Uterus (tissue), 2 donors: Measurements from ENCODE around the gene NEURL1.

ENCODE experiments used
- CTCF ChIP-seq, 4 experiments: fragments of 200-600 bp in 2 of 4; fragments of 450-650 bp in 2 of 4; sonication (generic) in 2 of 4; IDR thresholded peaks; one replicate each; pipeline ENCODE4 v1.5.1; 2016 to 2019; ENCODE audit warnings: antibody characterized with exemption in 4 of 4, mild to moderate bottlenecking in 2 of 4, moderate library complexity in 1 of 4
- POLR2A ChIP-seq, 2 donors: fragments of 450-650 bp; IDR thresholded peaks; one replicate each; pipeline ENCODE4 v1.6.1; 2016; ENCODE audit warnings: antibody characterized with exemption in 2 of 2, mild to moderate bottlenecking in 1 of 2, moderate library complexity in 1 of 2

- TF ChIP-seq CTCF (IDR thresholded peaks at IDR 0.05) (no peak), POLR2A (IDR thresholded peaks at IDR 0.05) (no peak)
Observed at GRCh38 chr10:103600325-103600724, 106.8 kb downstream of the NEURL1 start.
